Neuronal stem cell (in vitro differentiated cells): ENCODE data around the gene SVOPL.

Source experiments
- DNase-seq: peaks from one replicate; pipeline ENCODE4 v3.0.0-alpha.2; 2013; ENCODE audit warnings: low spot score
- H2AFZ ChIP-seq: one replicate; pipeline ENCODE4 v1.6.1; 2013; ENCODE audit warnings: mild to moderate bottlenecking, low read length, inconsistent platforms
- H2AK5ac ChIP-seq: 2 replicates; pipeline ENCODE4 v1.6.1; 2013; ENCODE audit warnings: low read depth, mild to moderate bottlenecking, inconsistent platforms, low read length, moderate library complexity, mixed read lengths
- H2BK120ac ChIP-seq: 2 replicates; pipeline ENCODE4 v1.6.1; 2013; ENCODE audit warnings: low read depth, mild to moderate bottlenecking, inconsistent platforms, low read length, moderate library complexity, mixed read lengths
- H2BK12ac ChIP-seq: one replicate; pipeline ENCODE4 v1.6.1; 2013; ENCODE audit warnings: low read length, inconsistent platforms
- H2BK15ac ChIP-seq: 2 replicates; pipeline ENCODE4 v1.6.1; 2013; ENCODE audit warnings: mild to moderate bottlenecking, low read length, inconsistent platforms, mixed read lengths
- H2BK5ac ChIP-seq: one replicate; pipeline ENCODE4 v1.6.1; 2013; ENCODE audit warnings: inconsistent platforms, mild to moderate bottlenecking, low read length, moderate library complexity
- H3K14ac ChIP-seq: one replicate; pipeline ENCODE4 v1.6.1; 2013; ENCODE audit warnings: low read length, inconsistent platforms
- H3K18ac ChIP-seq: 2 replicates; pipeline ENCODE4 v1.6.1; 2013; ENCODE audit warnings: low read length, inconsistent platforms
- H3K23ac ChIP-seq: 2 replicates; pipeline ENCODE4 v1.6.1; 2013; ENCODE audit warnings: low read depth, mild to moderate bottlenecking, mixed read lengths, low read length, inconsistent platforms; ENCODE audit not compliant: poor library complexity
- H3K27ac ChIP-seq: replicated peaks from 3 replicates; pipeline ENCODE4 v1.5.1; 2013; ENCODE audit warnings: low read length, inconsistent platforms
- H3K27me3 ChIP-seq, 3 experiments: 2 replicates each; pipeline ENCODE4 v1.6.1; 2013; ENCODE audit warnings: low read length in 3 of 3, mild to moderate bottlenecking in 2 of 3, inconsistent platforms in 1 of 3, low read depth in 1 of 3, mixed read lengths in 1 of 3, moderate library complexity in 1 of 3; ENCODE audit not compliant: control insufficient read depth in 3 of 3, insufficient read depth in 3 of 3
- H3K36me3 ChIP-seq, 2 donors: replicated peaks in 1 of 2; 2 replicates each; pipeline ENCODE4 v1.6.1; 2013; ENCODE audit warnings: low read length in 2 of 2; ENCODE audit not compliant: control insufficient read depth in 2 of 2, insufficient read depth in 2 of 2
- H3K4ac ChIP-seq: 2 replicates; pipeline ENCODE4 v1.6.1; 2013; ENCODE audit warnings: inconsistent platforms, mild to moderate bottlenecking, low read length, moderate library complexity
- H3K4me1 ChIP-seq, 2 donors: 1 replicate in 1 of 2; 2 replicates in 1 of 2; pipeline ENCODE4 v1.6.1; 2013; ENCODE audit warnings: low read length in 2 of 2, low read depth in 1 of 2; ENCODE audit not compliant: control insufficient read depth in 2 of 2, insufficient read depth in 1 of 2
- H3K4me2 ChIP-seq: one replicate; pipeline ENCODE4 v1.6.1; 2013; ENCODE audit warnings: mild to moderate bottlenecking, low read length, inconsistent platforms; ENCODE audit not compliant: insufficient read depth, poor library complexity, severe bottlenecking
- H3K4me3 ChIP-seq, 2 donors: 2 replicates each; pipeline ENCODE4 v1.5.1; 2013; ENCODE audit warnings: low read length in 2 of 2, mild to moderate bottlenecking in 2 of 2, inconsistent platforms in 1 of 2, moderate library complexity in 1 of 2
- H3K79me1 ChIP-seq: one replicate; pipeline ENCODE4 v1.6.1; 2013; ENCODE audit warnings: low read depth, mild to moderate bottlenecking, inconsistent platforms, low read length, moderate library complexity
- H3K9ac ChIP-seq: one replicate; pipeline ENCODE4 v1.6.1; 2013; ENCODE audit warnings: mild to moderate bottlenecking, low read depth, low read length, inconsistent platforms; ENCODE audit not compliant: poor library complexity
- H3K9me3 ChIP-seq, 2 donors: replicated peaks in 1 of 2; 2 replicates each; pipeline versions ENCODE3 to v1.6.1; 2013; ENCODE audit warnings: low read length in 2 of 2, mild to moderate bottlenecking in 2 of 2, inconsistent platforms in 1 of 2, low read depth in 1 of 2, mixed read lengths in 1 of 2, moderate library complexity in 1 of 2; ENCODE audit not compliant: control insufficient read depth in 2 of 2, insufficient read depth in 1 of 2
- H4K8ac ChIP-seq: one replicate; pipeline ENCODE4 v1.6.1; 2013; ENCODE audit warnings: low read depth, mild to moderate bottlenecking, inconsistent platforms, low read length, moderate library complexity
- H4K91ac ChIP-seq: one replicate; pipeline ENCODE4 v1.6.1; 2013; ENCODE audit warnings: low read length, low read depth, mild to moderate bottlenecking, inconsistent platforms; ENCODE audit not compliant: poor library complexity
- WGBS, 2 donors: extraction: QIAGEN DNeasy Blood & Tissue Kit; methylation state at CpG; one replicate each; pipeline ENCODE4 v1.1.7; 2013; ENCODE audit warnings: missing lambda C conversion rate in 2 of 2, mixed read lengths in 1 of 2; ENCODE audit not compliant: insufficient read length in 2 of 2, insufficient replicate concordance in 1 of 2; ENCODE audit errors: extremely low coverage in 2 of 2; 5-methylcytosine and 5-hydroxymethylcytosine counted together

SVOPL gene

DNA sequence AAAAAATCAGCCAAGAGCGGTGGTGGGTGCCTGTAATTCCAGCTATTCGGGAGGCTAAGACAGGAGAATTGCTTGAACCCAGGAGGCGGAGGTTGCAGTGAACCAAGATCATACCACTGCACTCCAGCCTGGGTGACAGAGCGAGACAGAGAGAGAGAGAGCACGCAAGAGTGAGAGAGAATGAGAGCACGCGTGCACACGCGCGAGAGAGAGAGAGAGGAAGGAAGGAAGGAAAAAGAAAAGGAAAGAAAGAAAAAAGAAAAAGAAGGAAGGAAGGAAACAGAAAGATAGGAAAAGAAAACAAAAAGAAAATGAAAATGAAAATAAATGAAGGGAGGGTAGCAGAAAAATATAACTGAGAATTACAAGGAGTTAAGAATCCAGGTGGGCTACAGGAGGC lies 82.7 kb downstream of the SVOPL start:
- H3K27ac ChIP-seq: no peak overlapping the region
- H3K18ac ChIP-seq: no peak overlapping the region
- no peak for DNase-seq
- H3K27me3 ChIP-seq: no peaks in the 10 kb centered on the region
- no peak overlapping the region for H3K4me3 ChIP-seq
- H3K36me3 ChIP-seq: no peaks in the 10 kb centered on the region
- H2BK15ac ChIP-seq: no peak overlapping the region
- H3K4me2 ChIP-seq: no peak overlapping the region
- H3K79me1 ChIP-seq: no peaks in the 10 kb centered on the region
- H2BK5ac ChIP-seq: no peak overlapping the region
- H3K14ac ChIP-seq: no peak overlapping the region
- no peak overlapping the region for H3K4ac ChIP-seq
- H4K8ac ChIP-seq: no peak overlapping the region
- no peak overlapping the region for H2AK5ac ChIP-seq
- H3K9me3 ChIP-seq: no peaks in the 10 kb centered on the region
- no peak overlapping the region for H2BK120ac ChIP-seq
- no peak overlapping the region for H2AFZ ChIP-seq
- WGBS, 2 donors: no CpG with 5 or more reads among the region's 10 CpGs
- no peak overlapping the region for H4K91ac ChIP-seq
- H3K4me1 ChIP-seq: no peaks in the 10 kb centered on the region
- H3K23ac ChIP-seq: no peak overlapping the region
- H3K9ac ChIP-seq: no peak overlapping the region
- no peak overlapping the region for H2BK12ac ChIP-seq

DNA sequence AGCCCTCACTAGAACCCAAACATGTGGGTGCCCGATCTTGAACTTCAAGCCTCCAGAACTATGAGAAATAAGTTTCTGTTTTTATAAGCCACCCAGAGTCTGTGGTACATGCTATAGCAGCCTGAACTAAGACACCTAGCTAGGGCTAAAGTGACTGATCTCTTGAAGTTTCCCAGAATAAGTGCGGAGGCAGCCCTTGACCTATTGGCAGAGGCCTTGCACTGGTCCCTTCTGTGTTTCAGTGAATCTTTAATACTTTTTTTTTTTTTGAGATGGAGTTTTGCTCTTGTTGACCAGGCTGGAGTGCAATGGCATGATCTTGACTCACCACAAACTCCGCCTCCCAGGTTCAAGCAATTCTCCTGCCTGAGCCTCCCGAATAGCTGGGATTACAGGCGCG lies 85.1 kb downstream of the SVOPL start:
- Histone ChIP-seq H3K9me3 (no peaks in the 10 kb centered on the region), H2AFZ (no peak overlapping the region), H3K4ac (no peak overlapping the region), H3K27ac (no peak overlapping the region), H3K18ac (no peak overlapping the region), H4K8ac (no peak overlapping the region), H3K27me3 (no peaks in the 10 kb centered on the region), H3K79me1 (no peaks in the 10 kb centered on the region), H2BK15ac (no peak overlapping the region), H3K23ac (no peak overlapping the region), H3K4me3 (no peak overlapping the region), H2BK12ac (no peak overlapping the region), H4K91ac (no peak overlapping the region), H2BK5ac (no peak overlapping the region), H3K14ac (no peak overlapping the region), H3K36me3 (no peaks in the 10 kb centered on the region), H3K4me2 (no peak overlapping the region), H2AK5ac (no peak overlapping the region), H3K4me1 (no peaks in the 10 kb centered on the region), H3K9ac (no peak overlapping the region), H2BK120ac (no peak overlapping the region)
- DNase-seq: no peak
- WGBS, 2 donors: no CpG with 5 or more reads among the region's 6 CpGs

DNA sequence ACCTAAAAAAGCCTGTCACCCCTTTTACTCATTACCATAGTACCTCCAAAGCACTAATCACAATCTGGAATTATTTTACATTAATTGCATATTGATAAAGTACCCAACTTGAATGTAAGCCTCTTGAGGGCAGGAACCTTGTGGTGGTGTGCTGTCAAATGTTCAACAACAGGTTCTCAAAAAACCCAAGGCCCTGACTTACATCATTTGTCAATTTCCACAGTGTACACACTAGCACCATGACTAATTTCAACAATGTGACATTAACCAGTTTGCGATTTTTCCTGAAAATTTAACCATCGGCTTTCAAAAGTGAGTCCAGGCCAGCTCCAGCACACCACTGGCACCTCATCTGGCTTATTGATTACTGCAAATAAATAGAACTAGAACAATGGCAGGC lies 87.5 kb downstream of the SVOPL start:
- Histone ChIP-seq H3K36me3 (no peaks in the 10 kb centered on the region), H3K27ac (no peak overlapping the region), H3K9me3 (peaks cover 0 to 3% of the 10 kb centered on the region in 2 donors), H3K4me3 (no peak overlapping the region), H3K79me1 (no peaks in the 10 kb centered on the region), H2BK15ac (no peak overlapping the region), H3K4ac (no peak overlapping the region), H4K91ac (no peak overlapping the region), H2BK12ac (no peak overlapping the region), H2AFZ (no peak overlapping the region), H3K23ac (no peak overlapping the region), H3K9ac (no peak overlapping the region), H3K4me2 (no peak overlapping the region), H3K27me3 (no peaks in the 10 kb centered on the region), H2AK5ac (no peak overlapping the region), H3K4me1 (no peaks in the 10 kb centered on the region), H4K8ac (no peak overlapping the region), H2BK5ac (no peak overlapping the region), H3K18ac (no peak overlapping the region), H2BK120ac (no peak overlapping the region), H3K14ac (no peak overlapping the region)
- no CpG with 5 or more reads among the region's 2 CpGs for WGBS, 2 donors
- no peak for DNase-seq

DNA sequence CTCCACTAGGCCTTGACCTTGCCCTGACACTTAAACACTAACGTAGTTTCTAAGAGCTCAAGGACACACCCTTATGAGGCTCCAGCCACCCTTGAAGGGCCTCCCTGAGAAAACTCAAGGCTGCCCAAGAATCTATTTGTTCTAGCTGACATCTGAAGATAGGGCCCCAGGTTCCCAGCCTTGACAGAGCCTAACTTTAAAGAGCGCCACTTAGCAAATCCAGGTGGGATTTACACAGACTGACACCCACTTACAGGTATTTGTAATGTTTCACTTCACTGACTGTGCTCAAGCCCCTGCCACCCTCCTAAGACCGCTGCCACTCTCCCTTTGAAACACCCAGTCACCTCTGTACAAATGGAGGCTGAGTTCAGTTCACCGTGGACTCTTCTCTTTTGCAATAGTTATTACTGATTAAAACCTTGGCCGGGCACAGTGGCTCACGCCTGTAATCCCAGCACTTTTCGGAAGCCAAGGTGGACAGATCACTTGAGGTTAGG lies 90.4 kb downstream of the SVOPL start:
- no CpG with 5 or more reads among the region's 7 CpGs for WGBS, 2 donors
- no peak for DNase-seq
- no peaks in the 10 kb centered on the region for H3K27me3 ChIP-seq

More for the DNA sequence above, 90.4 kb downstream of the SVOPL start:
- H4K91ac ChIP-seq: no peak overlapping the region
- no peaks in the 10 kb centered on the region for H3K79me1 ChIP-seq
- H3K14ac ChIP-seq: no peak overlapping the region
- no peak overlapping the region for H2BK5ac ChIP-seq
- H3K4me3 ChIP-seq: no peak overlapping the region
- no peak overlapping the region for H3K27ac ChIP-seq
- peaks cover 0 to 4% of the 10 kb centered on the region in 2 donors for H3K4me1 ChIP-seq
- no peak overlapping the region for H4K8ac ChIP-seq
- no peak overlapping the region for H2BK120ac ChIP-seq
- H2BK15ac ChIP-seq: no peak overlapping the region
- H3K18ac ChIP-seq: no peak overlapping the region
- no peak overlapping the region for H3K4ac ChIP-seq
- no peak overlapping the region for H3K23ac ChIP-seq
- H2AK5ac ChIP-seq: no peak overlapping the region
- no peak overlapping the region for H2AFZ ChIP-seq
- no peaks in the 10 kb centered on the region for H3K36me3 ChIP-seq
- no peak overlapping the region for H3K9ac ChIP-seq
- peaks cover 0 to 8% of the 10 kb centered on the region in 2 donors for H3K9me3 ChIP-seq
- H3K4me2 ChIP-seq: no peak overlapping the region
- no peak overlapping the region for H2BK12ac ChIP-seq
